ENCODE results near the gene PTPRU.

PTPRU gene

DNA sequence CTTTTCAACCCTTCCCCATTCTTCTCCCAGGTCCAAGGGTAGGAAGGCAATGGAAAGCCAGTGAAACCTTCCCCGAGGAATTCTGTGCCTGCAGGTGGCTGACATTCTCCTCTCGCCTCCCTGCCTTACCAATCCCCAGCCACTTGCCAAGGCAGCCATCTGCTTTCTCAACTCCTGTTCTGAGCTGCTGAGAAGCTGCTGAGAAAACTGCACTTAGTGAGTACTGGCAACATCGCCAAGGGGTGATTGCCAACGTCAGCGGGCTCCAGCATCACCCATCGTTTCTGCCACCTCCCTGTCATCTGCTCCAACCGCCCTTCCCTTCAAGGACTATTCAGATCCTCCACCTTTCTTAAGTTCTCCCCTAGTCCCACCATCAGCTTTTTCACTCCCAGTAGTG is 106.0 kb downstream of the PTPRU start:
- no peak for DNase-seq
- no peak for TF ChIP-seq EZH2 (optimal IDR thresholded peaks at IDR 0.05; ENCODE audit: low read depth, low read length)
- no peak for TF ChIP-seq EZH2phosphoT487 (IDR thresholded peaks at IDR 0.05; ENCODE audit: low read length)
- TF ChIP-seq, protein P1, sequence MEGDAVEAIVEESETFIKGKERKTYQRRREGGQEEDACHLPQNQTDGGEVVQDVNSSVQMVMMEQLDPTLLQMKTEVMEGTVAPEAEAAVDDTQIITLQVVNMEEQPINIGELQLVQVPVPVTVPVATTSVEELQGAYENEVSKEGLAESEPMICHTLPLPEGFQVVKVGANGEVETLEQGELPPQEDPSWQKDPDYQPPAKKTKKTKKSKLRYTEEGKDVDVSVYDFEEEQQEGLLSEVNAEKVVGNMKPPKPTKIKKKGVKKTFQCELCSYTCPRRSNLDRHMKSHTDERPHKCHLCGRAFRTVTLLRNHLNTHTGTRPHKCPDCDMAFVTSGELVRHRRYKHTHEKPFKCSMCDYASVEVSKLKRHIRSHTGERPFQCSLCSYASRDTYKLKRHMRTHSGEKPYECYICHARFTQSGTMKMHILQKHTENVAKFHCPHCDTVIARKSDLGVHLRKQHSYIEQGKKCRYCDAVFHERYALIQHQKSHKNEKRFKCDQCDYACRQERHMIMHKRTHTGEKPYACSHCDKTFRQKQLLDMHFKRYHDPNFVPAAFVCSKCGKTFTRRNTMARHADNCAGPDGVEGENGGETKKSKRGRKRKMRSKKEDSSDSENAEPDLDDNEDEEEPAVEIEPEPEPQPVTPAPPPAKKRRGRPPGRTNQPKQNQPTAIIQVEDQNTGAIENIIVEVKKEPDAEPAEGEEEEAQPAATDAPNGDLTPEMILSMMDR (IDR thresholded peaks at IDR 0.05; ENCODE audit: low read length): no peak
- H3K4me1 ChIP-seq (ENCODE audit: low read length): no peaks in the 10 kb centered on the region
- H2AFZ ChIP-seq (ENCODE audit: low read length): no peak overlapping the region
- H3K4me3 ChIP-seq (ENCODE audit: low read length): no peak overlapping the region
- H4K20me1 ChIP-seq (ENCODE audit: insufficient read depth, low read length): no peaks in the 10 kb centered on the region
- no peak overlapping the region for H3K27ac ChIP-seq (ENCODE audit: low read length)
- H3K27me3 ChIP-seq (replicated peaks; ENCODE audit: insufficient read depth, low read length): peaks cover 82% of the 10 kb centered on the region
- H3K4me2 ChIP-seq (ENCODE audit: low read depth, low read length): no peak overlapping the region
- H3K79me2 ChIP-seq (ENCODE audit: low read length): no peaks in the 10 kb centered on the region
- H3F3A ChIP-seq (ENCODE audit: insufficient read depth, low read length): no peaks in the 10 kb centered on the region
- no peaks in the 10 kb centered on the region for H3K36me3 ChIP-seq (replicated peaks; ENCODE audit: insufficient read depth, low read length)
- H3K9me3 ChIP-seq (replicated peaks; ENCODE audit: insufficient read depth, low read length): no peaks in the 10 kb centered on the region
- H3K9me2 ChIP-seq (replicated peaks; ENCODE audit: insufficient read depth, low read length): no peaks in the 10 kb centered on the region
- H3K9ac ChIP-seq (ENCODE audit: low read length): no peak overlapping the region

DNA sequence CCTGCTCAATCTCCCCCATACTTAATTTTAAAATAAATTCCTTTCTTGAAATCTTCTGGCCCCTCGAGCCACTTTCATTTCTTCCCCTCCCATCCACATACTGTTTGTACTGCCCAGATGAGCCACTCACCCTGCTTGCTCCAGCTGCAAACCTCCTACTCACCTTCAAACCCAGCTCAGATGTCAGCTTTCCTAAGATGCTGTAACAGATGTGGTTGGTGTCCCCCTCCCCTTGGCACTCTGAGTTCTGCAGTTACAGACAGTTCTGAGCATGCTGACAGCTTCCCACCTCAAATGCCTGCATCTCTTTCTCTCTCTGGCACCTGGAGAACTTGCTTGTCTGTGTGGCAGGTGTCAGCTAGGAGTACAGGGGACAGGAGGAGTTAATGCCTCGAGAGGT is 106.7 kb downstream of the PTPRU start:
- peaks cover 81% of the 10 kb centered on the region for H3K27me3 ChIP-seq (replicated peaks; ENCODE audit: insufficient read depth, low read length)
- H3K4me2 ChIP-seq (ENCODE audit: low read depth, low read length): no peak overlapping the region
- no peaks in the 10 kb centered on the region for H3K9me2 ChIP-seq (replicated peaks; ENCODE audit: insufficient read depth, low read length)
- H3K4me1 ChIP-seq (ENCODE audit: low read length): no peaks in the 10 kb centered on the region
- no peak for DNase-seq
- H3K4me3 ChIP-seq (ENCODE audit: low read length): no peak overlapping the region
- H2AFZ ChIP-seq (ENCODE audit: low read length): no peak overlapping the region
- H3K9me3 ChIP-seq (replicated peaks; ENCODE audit: insufficient read depth, low read length): no peaks in the 10 kb centered on the region
- TF ChIP-seq, protein P1 (IDR thresholded peaks at IDR 0.05; ENCODE audit: low read length): no peak
- TF ChIP-seq EZH2 (optimal IDR thresholded peaks at IDR 0.05; ENCODE audit: low read depth, low read length) (no peak), EZH2phosphoT487 (IDR thresholded peaks at IDR 0.05; ENCODE audit: low read length) (no peak)
- no peaks in the 10 kb centered on the region for H3K36me3 ChIP-seq (replicated peaks; ENCODE audit: insufficient read depth, low read length)
- no peak overlapping the region for H3K27ac ChIP-seq (ENCODE audit: low read length)
- no peaks in the 10 kb centered on the region for H3K79me2 ChIP-seq (ENCODE audit: low read length)
- no peaks in the 10 kb centered on the region for H4K20me1 ChIP-seq (ENCODE audit: insufficient read depth, low read length)
- H3F3A ChIP-seq (ENCODE audit: insufficient read depth, low read length): no peaks in the 10 kb centered on the region
- H3K9ac ChIP-seq (ENCODE audit: low read length): no peak overlapping the region

DNA sequence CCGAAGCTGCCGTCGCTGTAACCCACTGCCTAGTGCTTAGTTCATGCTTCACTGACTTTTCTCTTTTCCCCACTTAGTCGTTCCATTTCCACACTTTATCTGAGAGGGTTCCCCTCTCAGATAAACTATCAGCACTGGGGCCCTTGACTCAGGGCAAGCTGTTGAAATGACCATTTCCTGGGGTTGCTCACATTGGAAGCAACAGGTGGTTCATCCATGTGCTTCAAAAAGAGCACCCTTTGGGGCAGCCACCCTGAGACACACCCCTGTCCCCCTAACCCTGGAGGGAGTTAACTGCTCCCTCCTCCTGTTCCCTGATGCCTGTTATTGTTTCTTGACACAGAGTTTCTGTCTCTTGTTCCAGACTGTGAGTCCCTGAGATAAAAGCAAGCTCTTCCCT is 107.2 kb downstream of the PTPRU start:
- no peak overlapping the region for H2AFZ ChIP-seq (ENCODE audit: low read length)
- no peak overlapping the region for H3K27ac ChIP-seq (ENCODE audit: low read length)
- no peaks in the 10 kb centered on the region for H4K20me1 ChIP-seq (ENCODE audit: insufficient read depth, low read length)
- no peaks in the 10 kb centered on the region for H3K4me1 ChIP-seq (ENCODE audit: low read length)
- no peaks in the 10 kb centered on the region for H3K36me3 ChIP-seq (replicated peaks; ENCODE audit: insufficient read depth, low read length)
- no peak overlapping the region for H3K9ac ChIP-seq (ENCODE audit: low read length)
- H3K9me2 ChIP-seq (replicated peaks; ENCODE audit: insufficient read depth, low read length): no peaks in the 10 kb centered on the region
- H3K27me3 ChIP-seq (replicated peaks; ENCODE audit: insufficient read depth, low read length): peaks cover 82% of the 10 kb centered on the region
- DNase-seq: no peak
- H3K4me2 ChIP-seq (ENCODE audit: low read depth, low read length): no peak overlapping the region
- H3K4me3 ChIP-seq (ENCODE audit: low read length): no peak overlapping the region
- no peaks in the 10 kb centered on the region for H3K9me3 ChIP-seq (replicated peaks; ENCODE audit: insufficient read depth, low read length)
- no peaks in the 10 kb centered on the region for H3F3A ChIP-seq (ENCODE audit: insufficient read depth, low read length)
- TF ChIP-seq EZH2phosphoT487 (IDR thresholded peaks at IDR 0.05; ENCODE audit: low read length) (no peak), EZH2 (optimal IDR thresholded peaks at IDR 0.05; ENCODE audit: low read depth, low read length) (no peak)
- TF ChIP-seq, protein P1 (IDR thresholded peaks at IDR 0.05; ENCODE audit: low read length): no peak
- H3K79me2 ChIP-seq (ENCODE audit: low read length): no peaks in the 10 kb centered on the region
